NOMO-1 (cell line): ENCODE data around the gene METTL13.

Experiments used
- DNase-seq, 2 experiments: peaks; one replicate each; lab custom pipeline; 2025; ENCODE audit not compliant: unreplicated experiment in 2 of 2; lab: John Stamatoyannopoulos, UW

The METTL13 gene

DNA sequence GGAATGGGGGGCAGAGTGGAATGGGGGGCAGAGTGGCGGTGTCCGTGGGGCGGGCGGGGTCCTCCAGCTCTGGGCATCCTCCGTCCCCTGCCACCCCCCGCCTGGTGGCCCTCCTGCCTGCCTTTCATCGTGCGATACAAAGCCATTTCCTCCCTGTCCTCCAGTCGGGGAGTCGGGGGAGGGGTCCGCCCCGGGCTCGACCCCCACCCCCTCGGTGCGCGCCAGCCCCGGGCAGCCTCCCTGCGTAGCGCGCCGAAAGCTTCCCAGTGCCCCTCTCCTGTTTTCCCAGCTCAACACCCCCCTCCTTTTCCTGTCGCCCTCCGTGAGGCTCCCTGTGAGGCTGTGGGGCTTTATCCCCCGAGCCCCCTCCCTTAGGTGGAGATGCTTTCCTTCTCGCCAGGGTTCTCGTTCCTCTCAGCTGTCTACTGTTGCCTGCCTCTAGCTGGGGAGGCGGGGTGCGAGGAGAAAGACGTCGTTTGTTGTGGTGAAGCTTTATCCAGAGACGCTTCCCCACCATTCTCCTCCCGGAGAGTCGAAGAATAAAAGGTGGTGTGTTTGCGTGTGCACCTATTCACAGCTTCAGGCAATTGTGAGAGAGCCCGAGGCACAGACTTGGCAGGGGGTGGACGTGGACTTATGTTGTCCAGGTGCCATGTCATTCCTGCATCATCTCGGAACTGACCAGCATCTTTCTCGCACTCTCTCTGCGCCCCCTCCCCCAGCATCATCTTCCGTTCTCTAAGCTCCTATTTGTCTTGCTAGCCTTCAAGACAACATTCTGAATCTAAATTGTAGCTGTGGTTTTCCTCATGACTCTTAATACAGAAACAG is 60.7 kb downstream of the METTL13 start:
- DNase-seq: no peak

DNA sequence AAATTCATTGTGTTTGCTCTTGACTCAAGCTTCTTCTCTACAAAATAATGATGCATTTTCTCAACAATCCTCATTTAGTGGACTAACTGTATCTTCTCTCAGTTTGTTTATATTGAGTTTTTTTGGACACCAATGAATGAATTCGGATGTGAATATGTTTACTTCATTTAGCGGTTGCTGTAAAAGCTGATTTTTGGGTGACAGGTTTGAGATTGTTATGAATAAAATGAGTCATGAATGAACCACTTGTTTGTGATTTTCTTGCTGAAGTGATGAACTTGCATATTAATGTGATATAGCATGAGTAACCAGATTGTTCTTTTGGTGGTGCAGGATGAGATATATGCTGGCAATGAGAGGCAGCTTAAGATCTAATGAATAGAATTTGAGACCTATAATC is 62.9 kb downstream of the METTL13 start:
- no peak for DNase-seq

DNA sequence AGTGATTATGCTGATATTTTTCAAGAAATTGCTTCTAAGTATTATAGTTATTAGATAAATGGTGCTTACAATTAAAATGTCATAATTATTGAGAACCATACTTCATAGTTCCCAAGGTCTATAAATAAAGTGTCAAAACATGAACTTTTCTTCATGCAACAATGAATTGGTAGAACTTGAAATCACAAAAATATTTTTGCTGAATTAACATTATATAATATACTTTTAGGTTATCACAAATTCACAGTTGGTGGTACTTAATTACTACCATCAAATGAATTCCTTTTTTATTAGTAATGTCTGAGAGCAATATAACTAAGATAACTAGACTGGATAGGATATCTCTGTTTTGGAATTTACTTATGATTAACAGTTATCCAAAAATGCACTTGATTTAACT is 64.5 kb downstream of the METTL13 start:
- DNase-seq: no peak
